Stimulated activated CD8-positive, alpha-beta memory T cell treated with anti-CD3 and anti-CD28 coated beads, Interleukin-4, amount 100 ng/mL, for 4 hours (primary cell): ENCODE measurements around the gene ABAT.
"Not testable (repeated sequence)": the region's sequence is repeated elsewhere in the genome, so short reads cannot be mapped to it uniquely, and the experiment has no call there.

Experiments
- DNase-seq, 2 donors: peaks; one replicate each; pipeline ENCODE4 v3.0.0-alpha.2; 2020; ENCODE audit warnings: low read depth in 2 of 2, low spot score in 1 of 2

Gene ABAT

DNA sequence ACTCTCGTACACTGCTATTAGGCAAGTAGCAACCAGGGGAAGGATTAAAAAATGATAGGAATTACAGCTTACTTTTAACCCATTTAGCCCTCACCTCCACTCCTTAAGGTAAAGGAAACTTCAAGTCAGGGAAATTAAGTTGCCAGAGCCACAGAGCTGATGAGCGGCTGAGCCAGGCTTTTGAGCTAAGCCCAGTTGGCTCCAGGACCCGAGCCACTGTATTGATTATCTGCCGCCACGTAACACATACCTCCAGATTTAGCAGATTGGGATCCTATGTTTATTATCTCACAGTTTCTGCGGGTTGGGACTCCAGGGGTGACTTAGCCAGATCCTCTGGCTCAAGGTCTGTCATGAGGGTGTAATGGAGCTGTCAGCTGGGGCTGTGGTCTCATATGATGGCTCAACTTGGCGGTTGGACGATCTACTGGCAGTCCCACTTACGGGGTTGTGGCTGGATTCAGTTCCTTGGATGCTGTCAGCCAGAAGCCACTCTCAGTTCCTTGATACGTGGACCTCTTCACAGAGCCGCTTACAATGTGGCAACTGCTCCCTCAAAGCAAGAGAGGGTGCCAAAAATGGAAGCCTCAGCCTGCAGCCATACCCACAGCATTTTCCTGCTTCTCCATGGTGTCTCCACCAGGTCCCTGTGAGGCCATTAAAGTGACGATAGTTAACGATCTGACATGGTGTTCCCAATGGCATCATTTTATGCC, 65.7 kb downstream of the ABAT start:
- no peak for DNase-seq

DNA sequence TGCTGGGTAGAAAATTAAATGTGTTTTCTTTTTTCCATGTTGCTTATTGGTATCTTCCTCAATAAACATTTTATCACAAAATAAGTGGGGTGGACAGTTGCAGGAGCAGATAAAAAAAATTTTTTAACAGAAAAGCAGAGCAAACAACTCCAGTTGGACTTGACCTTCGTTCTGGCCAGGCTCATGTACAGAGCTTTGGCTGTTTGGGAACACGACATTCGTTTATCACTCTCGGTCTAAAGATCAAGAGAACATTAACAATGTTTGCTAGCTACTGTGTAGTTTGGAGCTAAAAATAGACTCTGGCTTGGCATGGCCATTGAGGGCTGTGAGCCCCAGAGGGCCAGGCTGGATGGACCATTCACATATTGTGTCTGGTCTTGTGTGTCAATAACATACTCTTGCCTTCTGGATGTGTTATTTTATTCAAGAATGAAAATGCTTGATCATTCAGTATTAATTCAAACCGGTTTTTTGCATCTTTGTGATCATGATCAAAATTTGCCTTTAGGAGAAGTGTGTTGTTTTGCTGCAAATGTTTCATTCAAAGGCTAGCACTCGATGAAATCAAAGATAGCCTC, 66.4 kb downstream of the ABAT start:
- DNase-seq, result no peak

DNA sequence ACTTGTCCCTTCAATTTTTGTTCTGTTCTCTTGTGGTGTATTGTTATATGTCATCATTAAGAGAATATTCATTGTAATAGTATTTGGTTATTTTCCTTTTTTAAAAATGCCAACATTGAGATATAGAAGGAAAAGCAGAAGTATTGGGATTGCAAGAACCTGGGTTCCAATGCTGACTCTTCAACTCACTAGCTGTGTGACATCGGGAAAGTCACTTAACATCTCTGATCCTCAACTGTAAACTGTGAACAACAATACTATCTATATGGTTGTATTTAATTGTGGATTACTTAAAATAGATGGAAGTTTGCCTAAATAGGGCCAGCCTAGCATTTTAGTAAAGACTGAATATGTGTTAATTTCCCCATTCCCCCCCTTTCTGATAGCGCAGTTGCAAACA, 67.2 kb downstream of the ABAT start:
- DNase-seq, result no peak

DNA sequence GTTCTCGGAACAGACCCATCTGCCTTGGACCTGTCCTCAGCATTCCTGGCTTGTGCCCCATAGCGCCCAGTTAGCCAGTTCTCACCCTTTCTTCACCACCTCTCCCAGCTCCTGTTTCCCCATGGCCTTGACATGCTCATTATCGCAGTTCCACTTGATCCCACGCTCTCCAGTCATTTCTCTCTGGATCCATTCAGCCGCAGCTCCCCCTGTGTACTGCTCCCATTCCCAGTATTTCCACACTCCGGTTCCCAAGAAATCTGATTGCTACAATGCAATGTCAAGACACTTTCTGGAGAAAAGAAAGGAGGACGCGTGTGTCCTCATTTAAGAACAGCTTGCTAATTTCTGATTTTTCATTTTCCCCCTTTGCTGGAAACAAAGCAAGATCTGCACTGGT, 67.7 kb downstream of the ABAT start:
- DNase-seq, result no peak

DNA sequence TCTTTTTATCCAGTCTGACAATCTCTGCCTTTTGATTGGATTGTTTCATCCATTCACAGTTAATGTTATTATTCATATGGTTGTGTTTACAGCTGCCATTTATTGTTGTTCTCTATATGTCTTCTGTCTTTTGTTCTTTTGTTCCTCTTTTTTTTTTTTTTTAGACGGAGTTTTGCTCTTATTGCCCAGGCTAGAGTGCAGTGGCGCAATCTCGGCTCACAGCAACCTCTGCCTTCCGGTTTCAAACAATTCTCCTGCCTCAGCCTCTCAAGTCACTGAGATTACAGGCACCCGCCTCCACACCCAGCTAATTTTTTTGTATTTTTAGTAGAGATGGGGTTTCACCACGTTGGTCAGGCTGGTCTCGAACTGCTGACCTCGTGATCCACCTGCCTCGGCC, 74.5 kb downstream of the ABAT start:
- DNase-seq, result not testable (repeated sequence)

DNA sequence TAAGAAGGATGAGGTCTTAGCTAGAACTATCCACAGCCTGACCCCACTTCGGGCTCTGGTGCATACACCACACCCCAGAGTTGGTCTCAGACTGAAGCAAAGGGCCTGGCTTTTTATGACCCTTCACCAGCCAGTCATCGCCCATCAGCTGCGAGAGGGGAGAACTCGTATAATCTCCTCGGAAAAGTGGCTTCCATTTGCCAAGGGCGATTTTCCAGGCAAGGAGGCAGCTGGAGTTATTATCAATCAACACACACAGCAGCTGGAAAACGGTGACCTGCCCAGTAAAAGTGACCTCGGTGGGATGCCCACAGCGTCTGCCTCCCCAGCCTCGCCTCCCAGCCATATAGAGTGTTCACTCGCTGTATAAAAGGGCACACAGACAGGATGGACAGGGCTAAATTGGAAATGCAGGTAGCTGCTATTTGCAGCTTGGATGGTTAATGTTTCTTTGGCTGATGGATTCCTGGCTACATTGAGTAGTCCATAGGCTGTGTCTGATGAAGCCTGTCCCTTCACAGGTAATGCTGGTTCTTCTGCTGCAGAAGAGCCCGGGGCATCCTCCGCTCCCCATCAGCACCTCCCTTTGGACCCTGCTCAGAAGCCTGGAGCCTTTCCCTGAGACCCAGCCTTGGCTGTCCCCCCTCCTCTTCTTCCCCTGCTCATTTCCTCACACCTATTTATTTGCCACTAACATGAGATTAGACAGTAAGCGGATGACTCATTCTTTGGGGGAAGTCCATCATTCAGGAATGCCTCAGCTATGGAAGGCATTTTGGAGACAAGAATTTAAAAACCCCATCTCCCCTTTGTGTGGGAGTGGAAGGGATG, 77.3 kb downstream of the ABAT start:
- DNase-seq, result no peak

DNA sequence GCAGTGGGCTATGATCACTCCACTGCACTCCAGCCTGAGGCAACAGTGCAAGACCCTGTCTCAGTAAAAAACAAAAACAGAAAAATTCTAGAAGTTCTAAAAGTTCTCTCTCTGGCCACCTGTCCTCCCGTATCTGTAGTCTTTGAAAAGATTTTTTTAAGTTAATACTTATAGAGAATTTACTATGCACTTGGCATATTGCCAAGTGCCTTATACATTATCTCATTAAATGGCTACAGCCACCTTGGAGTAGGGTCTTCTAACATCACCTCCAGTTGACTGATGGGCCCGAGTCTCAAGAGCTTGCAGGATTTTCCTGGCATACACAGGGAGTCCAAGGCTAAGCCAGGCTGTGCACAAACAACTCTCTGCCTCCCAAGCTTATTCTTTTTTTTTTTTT, 78.3 kb downstream of the ABAT start:
- DNase-seq, result no peak

DNA sequence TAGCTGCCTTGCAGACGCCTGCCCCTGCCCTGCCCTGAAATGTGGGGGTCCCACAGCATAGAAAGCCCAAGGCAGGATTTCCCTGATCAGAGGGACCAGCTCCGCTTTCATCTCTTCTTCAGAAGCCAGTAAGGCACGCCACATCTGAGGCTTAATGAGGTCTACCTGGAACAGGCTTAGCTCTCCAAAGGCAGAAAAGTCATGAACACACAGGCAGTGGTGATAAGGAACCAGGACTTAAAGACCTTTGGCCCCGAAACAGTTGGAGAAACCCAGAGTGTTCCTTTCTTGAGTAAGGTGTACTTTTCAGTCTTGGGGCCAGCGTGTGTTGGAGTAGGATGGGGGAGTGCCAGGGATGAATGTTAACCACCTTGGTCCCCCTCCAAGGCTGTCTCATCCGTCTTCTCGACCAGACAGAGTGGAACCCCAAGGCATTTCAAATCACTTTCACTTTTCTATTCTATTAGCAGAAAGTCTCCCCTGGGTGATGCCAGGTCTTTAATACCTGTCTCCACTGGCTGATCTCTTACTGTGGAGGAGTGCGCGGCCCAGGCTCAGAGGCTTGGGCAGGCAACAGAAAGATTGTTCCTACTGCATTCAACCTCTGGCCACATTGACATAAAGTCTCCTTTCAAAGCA, 79.1 kb downstream of the ABAT start:
- DNase-seq, result no peak

DNA sequence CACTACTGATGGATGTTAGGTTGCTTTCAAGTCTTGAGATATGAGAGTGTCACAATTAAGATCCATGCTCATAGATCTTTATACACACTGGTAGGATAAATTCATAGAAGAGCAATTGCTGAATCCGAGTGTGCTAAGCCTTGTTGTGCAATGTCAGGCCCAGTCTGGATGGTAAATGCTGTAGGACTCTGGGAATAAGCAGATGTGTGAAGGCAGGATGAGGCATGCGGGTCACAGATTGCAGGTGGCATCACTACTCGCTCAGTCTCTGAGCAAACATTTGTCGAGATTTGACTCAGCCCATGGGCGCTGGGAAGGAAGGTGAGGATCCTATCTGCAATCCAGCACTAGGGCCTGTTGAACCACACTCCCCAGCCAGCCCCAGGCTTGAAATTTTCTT, 82.3 kb downstream of the ABAT start:
- no peak for DNase-seq

DNA sequence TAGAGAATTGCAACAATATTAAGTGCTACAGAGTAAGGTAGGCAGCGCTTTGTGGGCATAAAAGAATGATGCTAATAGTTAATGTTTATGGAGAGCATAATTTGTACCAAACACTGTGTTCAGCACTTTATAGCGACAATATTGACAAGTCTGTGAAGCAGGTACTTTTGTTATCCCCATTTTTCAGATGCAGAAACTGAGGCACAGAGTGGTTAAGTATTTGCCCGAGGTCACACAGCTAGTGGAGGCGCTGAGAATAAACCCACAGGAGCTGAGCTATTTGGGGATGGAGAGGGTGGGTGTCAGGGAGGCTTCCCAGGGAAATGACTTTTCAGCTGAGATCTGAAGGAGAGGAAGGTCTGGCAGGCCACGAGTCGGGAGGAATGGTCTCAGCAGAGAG, 83.6 kb downstream of the ABAT start:
- DNase-seq, result no peak

DNA sequence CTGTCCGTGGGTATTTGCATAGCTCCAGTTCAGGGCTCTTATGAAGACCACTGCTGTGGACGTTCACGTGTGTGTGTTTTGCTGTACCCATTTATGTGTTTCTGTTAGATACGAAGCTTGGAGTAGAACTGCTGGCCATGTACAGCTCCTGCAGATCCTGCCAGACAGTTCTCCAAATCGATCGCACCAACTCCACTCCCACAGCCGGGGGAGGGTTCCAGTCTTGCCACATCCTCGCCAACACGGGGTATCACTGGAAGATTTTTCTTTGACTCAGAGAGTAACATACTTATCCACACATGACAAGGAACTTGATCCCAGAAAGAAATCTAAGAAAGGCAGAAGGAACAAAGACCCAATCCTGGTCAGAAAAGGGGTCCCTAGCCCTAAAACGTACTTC, 85.6 kb downstream of the ABAT start:
- DNase-seq, result no peak

DNA sequence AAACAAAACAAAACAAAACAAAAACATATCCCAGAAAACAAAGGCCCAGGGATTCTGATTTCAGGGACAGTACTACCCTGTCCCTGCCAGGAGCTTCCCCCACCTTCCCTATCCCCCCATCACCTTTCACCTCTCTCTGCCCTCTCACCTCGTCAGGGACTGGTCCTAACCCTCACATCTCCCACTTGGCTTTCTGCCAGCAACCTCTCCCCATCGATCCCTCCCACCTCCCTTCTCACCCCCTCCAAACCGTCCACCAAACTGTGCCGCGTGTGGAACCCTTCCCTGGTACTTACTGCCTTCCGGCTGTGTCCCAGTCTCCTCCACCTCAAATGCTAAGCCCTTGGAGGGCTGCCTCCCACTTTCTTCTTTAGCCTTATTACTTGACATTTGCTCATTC, 86.7 kb downstream of the ABAT start:
- no peak for DNase-seq

DNA sequence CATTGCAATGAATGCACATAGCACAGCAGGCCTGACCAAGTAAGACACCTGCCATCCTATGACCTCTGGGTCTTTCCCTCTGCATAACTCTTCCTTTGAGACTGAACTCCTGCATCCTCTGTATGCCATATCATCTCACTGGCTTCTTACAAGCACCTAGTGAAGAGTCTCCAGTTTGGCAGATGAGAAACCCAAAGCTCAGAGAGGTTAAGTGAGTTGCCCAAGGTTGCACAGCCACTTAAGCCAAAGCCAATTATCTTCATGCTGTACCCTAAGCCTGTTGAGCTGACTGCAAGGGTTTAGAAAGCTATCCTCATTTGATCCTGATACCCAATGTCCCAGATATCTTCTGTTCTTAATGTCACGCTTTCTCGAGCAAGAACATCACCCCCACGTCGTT, 87.8 kb downstream of the ABAT start:
- DNase-seq, result no peak

DNA sequence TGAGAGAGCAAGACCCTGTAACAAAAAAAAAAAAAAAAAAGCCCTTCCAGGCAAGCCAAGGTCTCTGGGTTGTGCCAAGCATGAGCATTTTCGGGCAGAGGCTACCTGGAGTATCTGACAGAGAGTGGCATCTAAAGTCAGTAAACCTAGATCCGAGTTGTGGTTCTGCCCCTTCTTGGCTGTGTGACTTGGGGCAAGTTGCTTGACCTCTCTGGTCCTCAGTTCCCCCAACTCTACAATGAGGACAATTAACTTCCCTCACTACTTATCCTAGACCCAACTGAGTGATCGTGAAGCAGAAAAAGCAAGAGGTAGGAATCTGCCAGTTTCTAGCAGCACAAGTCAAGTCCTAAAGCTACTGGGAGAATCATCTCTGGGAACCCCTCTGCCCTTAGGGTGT, 88.7 kb downstream of the ABAT start:
- no peak for DNase-seq

DNA sequence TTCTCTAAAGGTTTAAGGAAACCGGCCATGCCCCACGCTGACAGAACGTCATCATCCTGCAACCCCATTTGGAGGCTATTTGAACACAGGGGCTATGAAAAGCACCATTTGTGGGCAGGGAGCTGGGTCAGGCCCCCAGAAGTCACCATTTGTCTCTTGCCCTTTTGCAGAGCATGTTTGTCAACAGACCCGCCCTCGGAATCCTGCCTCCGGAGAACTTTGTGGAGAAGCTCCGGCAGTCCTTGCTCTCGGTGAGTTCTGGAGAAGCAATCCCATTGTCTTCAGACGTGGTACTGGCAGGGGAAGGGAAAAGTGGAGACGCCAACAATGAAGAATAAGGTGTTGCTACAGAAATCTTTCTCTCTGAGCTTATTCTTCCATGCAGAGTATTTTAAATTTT, 89.5 kb downstream of the ABAT start:
- no peak for DNase-seq

DNA sequence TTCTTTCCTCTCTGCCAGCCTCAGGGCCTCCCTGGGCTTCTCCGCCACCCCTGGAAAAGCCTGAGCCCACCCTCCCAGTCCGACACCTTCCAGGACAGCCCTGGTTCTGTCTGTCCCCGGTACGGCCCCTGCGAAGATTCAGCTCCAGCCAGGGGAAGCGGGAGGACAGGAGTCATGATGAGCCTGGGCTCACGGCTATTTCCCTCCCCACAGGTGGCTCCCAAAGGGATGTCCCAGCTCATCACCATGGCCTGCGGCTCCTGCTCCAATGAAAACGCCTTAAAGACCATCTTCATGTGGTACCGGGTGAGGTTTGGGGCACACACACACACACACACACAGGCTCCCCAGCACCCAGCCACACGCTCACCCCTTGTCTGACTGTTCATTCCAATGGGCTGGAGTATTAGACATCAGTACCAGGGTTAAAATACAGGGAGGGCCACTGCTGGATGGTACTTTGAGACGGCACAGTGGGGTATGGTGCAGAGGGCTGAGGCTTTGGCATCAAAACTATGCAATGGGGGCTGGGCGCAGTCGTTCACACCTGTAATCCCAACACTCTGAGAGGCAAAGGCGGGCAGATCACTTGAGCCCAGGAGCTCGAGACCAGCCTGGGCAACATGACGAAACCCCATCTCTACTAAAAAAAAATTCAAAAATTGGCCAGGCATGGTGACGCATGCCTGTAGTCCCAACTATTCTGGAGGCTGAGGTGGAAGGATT, 90.3 kb downstream of the ABAT start:
- DNase-seq, result no peak

DNA sequence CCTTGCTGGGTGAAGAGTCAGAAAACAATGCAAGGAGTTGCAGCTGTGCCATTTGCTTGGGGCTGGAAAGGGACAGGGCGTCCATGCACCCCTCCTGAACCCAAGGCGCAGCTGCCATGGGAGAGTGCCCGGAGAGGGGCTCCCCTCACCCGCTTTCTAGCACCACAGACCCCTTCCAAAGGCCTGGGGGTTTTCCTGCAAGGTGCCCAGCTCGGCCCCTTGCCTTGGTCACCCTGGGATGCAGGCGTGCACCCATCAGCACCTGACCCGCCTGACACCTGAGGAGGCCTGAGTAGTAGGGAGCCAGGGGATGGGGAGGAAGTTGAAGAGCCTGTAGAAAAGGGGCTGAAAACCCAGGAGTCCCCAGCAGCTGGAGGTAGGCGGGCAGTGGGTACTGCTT, 92.8 kb downstream of the ABAT start:
- no peak for DNase-seq

DNA sequence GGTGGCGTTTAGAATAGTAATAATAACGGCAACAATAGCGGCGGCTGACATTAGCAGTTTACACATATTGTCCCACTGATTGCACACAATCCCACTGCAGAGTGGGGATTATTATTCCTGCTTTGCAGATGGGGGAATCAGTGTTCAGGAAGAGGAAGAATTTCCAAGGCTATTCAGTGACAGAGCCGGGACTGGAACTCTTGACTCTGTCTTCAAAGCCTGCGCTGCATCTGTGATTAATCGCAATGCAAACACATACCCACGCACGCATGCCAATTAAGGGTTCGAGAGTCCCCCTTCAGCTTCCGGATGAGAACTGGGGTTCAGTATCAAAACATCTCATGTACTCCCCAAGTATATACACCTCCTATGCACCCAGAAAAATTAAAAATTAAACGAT, 93.9 kb downstream of the ABAT start:
- no peak for DNase-seq

DNA sequence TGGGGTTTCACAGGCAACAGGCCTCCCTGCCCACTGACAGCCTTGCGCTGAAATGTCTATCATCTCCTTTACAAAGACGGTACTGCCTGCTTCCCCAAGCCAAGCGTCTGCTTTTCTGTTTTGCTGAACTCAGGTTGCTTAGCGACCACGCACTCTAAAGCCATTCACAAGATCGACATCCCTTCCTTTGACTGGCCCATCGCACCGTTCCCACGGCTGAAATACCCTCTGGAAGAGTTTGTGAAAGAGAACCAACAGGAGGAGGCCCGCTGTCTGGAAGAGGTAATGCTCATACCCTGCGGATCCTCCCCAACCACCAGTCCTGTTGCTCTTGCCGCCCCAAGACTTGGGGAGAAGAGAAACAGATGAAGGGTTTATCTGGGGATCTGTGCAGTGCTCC, 94.3 kb downstream of the ABAT start:
- no peak for DNase-seq

DNA sequence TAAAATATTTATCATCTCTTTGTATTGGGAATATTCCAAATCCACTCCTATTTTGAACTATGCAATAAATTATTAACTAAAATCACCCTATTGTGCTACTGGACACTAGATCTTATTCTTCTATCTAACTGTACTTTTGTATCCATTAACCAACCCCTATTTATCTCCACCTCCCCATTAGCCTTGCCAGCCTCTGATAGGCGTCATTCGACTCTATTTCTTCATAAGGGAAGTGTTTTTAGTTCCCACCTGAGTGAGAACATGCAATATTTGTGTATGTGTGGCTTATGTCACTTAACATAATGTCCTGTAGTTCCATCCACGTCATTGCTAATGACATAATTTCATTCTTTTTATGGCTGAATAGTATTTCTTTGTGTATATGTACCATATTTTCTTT, 99.1 kb downstream of the ABAT start:
- no peak for DNase-seq

DNA sequence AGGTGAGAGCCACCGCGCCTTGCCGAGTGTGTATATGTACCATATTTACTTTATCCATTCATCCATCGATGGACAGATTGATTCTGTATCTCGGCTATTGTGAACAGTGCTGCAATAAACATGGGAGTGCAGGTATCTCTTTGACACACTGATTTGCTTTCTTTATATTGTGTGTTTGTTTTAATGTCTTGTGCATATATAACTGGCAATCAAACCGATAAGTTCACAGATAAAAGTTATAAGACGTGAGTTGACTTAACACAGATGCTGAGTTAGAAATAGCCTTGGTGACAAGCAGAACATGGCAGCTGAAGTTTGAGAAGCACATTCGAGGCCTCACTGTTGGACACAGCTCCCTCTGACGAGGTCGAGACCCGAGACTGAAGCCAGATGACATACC, 99.8 kb downstream of the ABAT start:
- no peak for DNase-seq
